K562 (cell line): ENCODE results near the gene DLGAP1. TPM values are rescaled to one million over a fixed set of nuclear protein-coding genes. Genes with fewer than 3 reads are reported as not detected.

Source experiments
- CBX8 ChIP-seq: fragments of 200-600 bp; sonication (generic); IDR thresholded peaks from 2 replicates; pipeline ENCODE4 v1.6.1; 2012; ENCODE audit warnings: borderline replicate concordance, mixed run types, low read depth, mild to moderate bottlenecking, moderate library complexity, mixed read lengths, low read length, control low read depth, inconsistent platforms; ENCODE audit not compliant: poor library complexity, severe bottlenecking; ENCODE audit errors: extremely low read depth
- CHD2 ChIP-seq: IDR thresholded peaks from 2 replicates; pipeline ENCODE4 v1.6.1; 2011; ENCODE audit warnings: low read depth, low read length
- ELF1 ChIP-seq: fragments of 200-800 bp; sonication (Bioruptor generic); IDR thresholded peaks from 2 replicates; pipeline ENCODE4 v1.6.1; 2016; ENCODE audit warnings: missing genetic modification characterization, missing compliant biosample characterization
- FOSL1 ChIP-seq: fragments of 200-800 bp; sonication (Bioruptor generic); conservative IDR thresholded peaks from 2 replicates; pipeline ENCODE4 v1.6.1; 2016; ENCODE audit warnings: missing genetic modification characterization, missing compliant biosample characterization
- GATA2 ChIP-seq: sonication (generic); formaldehyde crosslinking; IDR thresholded peaks from 2 replicates; pipeline ENCODE4 v1.4.0; 2020; ENCODE audit warnings: mild to moderate bottlenecking, missing genetic modification reagents
- GATAD2B ChIP-seq: fragments of 450-650 bp; IDR thresholded peaks from 2 replicates; pipeline ENCODE4 v1.6.1; 2017; ENCODE audit warnings: mild to moderate bottlenecking, borderline replicate concordance
- HOXB6 ChIP-seq: fragments of 250-450 bp; sonication (Bioruptor Pico); IDR thresholded peaks from 2 replicates; pipeline ENCODE4 v1.5.1; 2022; ENCODE audit warnings: mild to moderate bottlenecking, borderline replicate concordance
- MIER1 ChIP-seq: fragments of 450-650 bp; IDR thresholded peaks from 2 replicates; pipeline ENCODE4 v1.6.1; 2016; ENCODE audit warnings: antibody characterized with exemption, mild to moderate bottlenecking, low read depth
- MYNN ChIP-seq, 2 experiments: sonication (generic); formaldehyde crosslinking in 1 of 2; IDR thresholded peaks; 2 replicates each; pipeline versions ENCODE4 v1.5.0 to v1.6.1; 2016 to 2020; ENCODE audit warnings: antibody characterized with exemption in 1 of 2, missing genetic modification reagents in 1 of 2
- PREB ChIP-seq: sonication (generic); formaldehyde crosslinking; IDR thresholded peaks from 2 replicates; pipeline ENCODE4 v1.8.1; 2023; ENCODE audit warnings: mild to moderate bottlenecking, missing genetic modification reagents
- RFX5 ChIP-seq: IDR thresholded peaks from 2 replicates; pipeline ENCODE4 v1.6.1; 2011; ENCODE audit warnings: low read depth, mild to moderate bottlenecking, improper control_type of control experiment, low read length
- SUPT5H ChIP-seq: fragments of 450-650 bp; IDR thresholded peaks from 2 replicates; pipeline ENCODE4 v1.6.1; 2016
- TAF15 ChIP-seq: fragments of 200-400 bp; formaldehyde crosslinking; IDR thresholded peaks from 2 replicates; pipeline ENCODE4 v1.6.1; 2017; ENCODE audit warnings: mild to moderate bottlenecking, low read depth, low read length, moderate library complexity
- TAF9B ChIP-seq: fragments of 450-650 bp; IDR thresholded peaks from 2 replicates; pipeline ENCODE4 v1.6.1; 2018; ENCODE audit warnings: mild to moderate bottlenecking; ENCODE audit not compliant: partially characterized antibody
- ZBTB43 ChIP-seq: sonication (generic); formaldehyde crosslinking; IDR thresholded peaks from 2 replicates; pipeline ENCODE4 v1.8.0; 2023; ENCODE audit warnings: mild to moderate bottlenecking, missing genetic modification reagents
- ZNF174 ChIP-seq: fragments of 250-450 bp; sonication (Bioruptor Pico); IDR thresholded peaks from 2 replicates; pipeline ENCODE4 v1.4.0; 2020; ENCODE audit warnings: mild to moderate bottlenecking
- ZNF23 ChIP-seq: fragments of 250-450 bp; sonication (Bioruptor Pico); IDR thresholded peaks from 2 replicates; pipeline ENCODE4 v1.4.0; 2020; ENCODE audit warnings: mild to moderate bottlenecking
- ZNF408 ChIP-seq: fragments of 250-450 bp; sonication (Bioruptor Pico); IDR thresholded peaks from 2 replicates; pipeline ENCODE4 v1.4.0; 2020; ENCODE audit warnings: low read depth, mild to moderate bottlenecking, moderate library complexity
- ZNF507 ChIP-seq: conservative IDR thresholded peaks from 2 replicates; pipeline ENCODE4 v1.6.1; 2017; ENCODE audit warnings: missing genetic modification characterization, missing compliant biosample characterization
- polyA plus RNA-seq, 8 experiments: library from polyadenylated mRNA; depleted of rRNA in 4 of 8; stranded (reverse) in 5 of 8; unstranded in 3 of 8; fragments of >200 nt; fragmentation: Nextera tagmentation in 2 of 8; fragmentation: Illumina TruSeq in 1 of 8; extraction: Ambion mirVana in 2 of 8; extraction: Trizol in 1 of 8; gene quantifications; 2 replicates each; pipeline versions ENCODE4 v1.2.1 to v1.2.3, GENCODE V29; 2011 to 2014; ENCODE audit warnings: inconsistent platforms in 1 of 8, missing spikeins in 1 of 8
- total RNA-seq, 7 experiments: library from RNA; depleted of rRNA in 6 of 7; stranded (reverse); fragments of >200 nt in 6 of 7; fragmentation: Illumina TruSeq in 2 of 7; extraction: Trizol in 2 of 7; gene quantifications; 2 replicates each; pipeline versions ENCODE4 v1.2.1 to v1.2.3, GENCODE V29; 2011 to 2021; ENCODE audit warnings: low replicate concordance in 1 of 7
- TF ChIP-seq, protein P1 (sequence below): sonication (generic); formaldehyde crosslinking; IDR thresholded peaks from 2 replicates; pipeline ENCODE4 v1.4.0; 2020; ENCODE audit warnings: mild to moderate bottlenecking, missing genetic modification reagents
- TF ChIP-seq, protein P2 (sequence below): sonication (generic); formaldehyde crosslinking; IDR thresholded peaks from 2 replicates; pipeline ENCODE4 v1.8.1; 2023; ENCODE audit warnings: mild to moderate bottlenecking, missing genetic modification reagents

DLGAP1 gene
- total and polyA plus RNA-seq, 9 of the 15 experiments (the other 6 are each of a cell fraction or from before 2014, with no cell fraction given) = 0.04 to 0.22 (median 0.08) TPM

GRCh38 chr18:3665780-3666525 lies 789.2 kb downstream of the DLGAP1 start (continued):
- TF ChIP-seq TAF9B (no peak), HOXB6 (no peak), PREB (CRISPR knock-in tag) (no peak), ZBTB43 (CRISPR knock-in tag) (0 out of 2 replicates have a peak, but pooled peaks have one; percentile 6), MYNN (IDR thresholded peaks at IDR 0.05) (no peak), MYNN (CRISPR knock-in tag; IDR thresholded peaks at IDR 0.05) (no peak), ZNF507 (tag) (no peak), FOSL1 (tag) (peak; percentile 62), SUPT5H (no peak), ELF1 (tag) (no peak), MIER1 (no peak), CHD2 (no peak), GATAD2B (no peak), ZNF408 (CRISPR knock-in tag) (no peak), TAF15 (no peak), ZNF23 (no peak), RFX5 (no peak), GATA2 (CRISPR knock-in tag) (peak; percentile 44; the same call in 1 of the 2 replicates), ZNF174 (CRISPR knock-in tag) (no peak), CBX8 (no peak)
- TF ChIP-seq, protein P1, sequence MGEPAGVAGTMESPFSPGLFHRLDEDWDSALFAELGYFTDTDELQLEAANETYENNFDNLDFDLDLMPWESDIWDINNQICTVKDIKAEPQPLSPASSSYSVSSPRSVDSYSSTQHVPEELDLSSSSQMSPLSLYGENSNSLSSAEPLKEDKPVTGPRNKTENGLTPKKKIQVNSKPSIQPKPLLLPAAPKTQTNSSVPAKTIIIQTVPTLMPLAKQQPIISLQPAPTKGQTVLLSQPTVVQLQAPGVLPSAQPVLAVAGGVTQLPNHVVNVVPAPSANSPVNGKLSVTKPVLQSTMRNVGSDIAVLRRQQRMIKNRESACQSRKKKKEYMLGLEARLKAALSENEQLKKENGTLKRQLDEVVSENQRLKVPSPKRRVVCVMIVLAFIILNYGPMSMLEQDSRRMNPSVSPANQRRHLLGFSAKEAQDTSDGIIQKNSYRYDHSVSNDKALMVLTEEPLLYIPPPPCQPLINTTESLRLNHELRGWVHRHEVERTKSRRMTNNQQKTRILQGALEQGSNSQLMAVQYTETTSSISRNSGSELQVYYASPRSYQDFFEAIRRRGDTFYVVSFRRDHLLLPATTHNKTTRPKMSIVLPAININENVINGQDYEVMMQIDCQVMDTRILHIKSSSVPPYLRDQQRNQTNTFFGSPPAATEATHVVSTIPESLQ (CRISPR knock-in tag) = peak; percentile 77; the same call in 1 of the 2 replicates
- TF ChIP-seq, protein P2, sequence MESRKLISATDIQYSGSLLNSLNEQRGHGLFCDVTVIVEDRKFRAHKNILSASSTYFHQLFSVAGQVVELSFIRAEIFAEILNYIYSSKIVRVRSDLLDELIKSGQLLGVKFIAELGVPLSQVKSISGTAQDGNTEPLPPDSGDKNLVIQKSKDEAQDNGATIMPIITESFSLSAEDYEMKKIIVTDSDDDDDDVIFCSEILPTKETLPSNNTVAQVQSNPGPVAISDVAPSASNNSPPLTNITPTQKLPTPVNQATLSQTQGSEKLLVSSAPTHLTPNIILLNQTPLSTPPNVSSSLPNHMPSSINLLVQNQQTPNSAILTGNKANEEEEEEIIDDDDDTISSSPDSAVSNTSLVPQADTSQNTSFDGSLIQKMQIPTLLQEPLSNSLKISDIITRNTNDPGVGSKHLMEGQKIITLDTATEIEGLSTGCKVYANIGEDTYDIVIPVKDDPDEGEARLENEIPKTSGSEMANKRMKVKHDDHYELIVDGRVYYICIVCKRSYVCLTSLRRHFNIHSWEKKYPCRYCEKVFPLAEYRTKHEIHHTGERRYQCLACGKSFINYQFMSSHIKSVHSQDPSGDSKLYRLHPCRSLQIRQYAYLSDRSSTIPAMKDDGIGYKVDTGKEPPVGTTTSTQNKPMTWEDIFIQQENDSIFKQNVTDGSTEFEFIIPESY (CRISPR knock-in tag) = peak; percentile 64; the same call in 1 of the 2 replicates
